IPS-20b (cell line): ENCODE results near the gene RAD50.

Experiments
- H3K27ac ChIP-seq: one replicate; pipeline ENCODE4 v1.5.1; 2013; ENCODE audit warnings: low read length
- H3K27me3 ChIP-seq: 2 replicates; pipeline ENCODE4 v1.6.1; 2013; ENCODE audit warnings: mild to moderate bottlenecking, low read length, inconsistent platforms; ENCODE audit not compliant: insufficient read depth
- H3K36me3 ChIP-seq: 2 replicates; pipeline ENCODE4 v1.6.1; 2013; ENCODE audit warnings: low read depth, mild to moderate bottlenecking, inconsistent platforms, low read length, moderate library complexity; ENCODE audit not compliant: insufficient read depth
- H3K4me1 ChIP-seq: 2 replicates; pipeline ENCODE4 v1.6.1; 2013; ENCODE audit warnings: mild to moderate bottlenecking, control low read depth, inconsistent platforms, low read length, moderate library complexity; ENCODE audit not compliant: insufficient read depth
- H3K4me3 ChIP-seq: 2 replicates; pipeline ENCODE4 v1.5.1; 2013; ENCODE audit warnings: mild to moderate bottlenecking, low read length, inconsistent platforms
- H3K9ac ChIP-seq: 2 replicates; pipeline ENCODE4 v1.6.1; 2013; ENCODE audit warnings: low read depth, mild to moderate bottlenecking, inconsistent platforms, low read length, moderate library complexity
- H3K9me3 ChIP-seq: 2 replicates; pipeline ENCODE4 v1.6.1; 2013; ENCODE audit warnings: mild to moderate bottlenecking, low read depth, low read length, inconsistent platforms; ENCODE audit not compliant: insufficient read depth

RAD50 gene

DNA sequence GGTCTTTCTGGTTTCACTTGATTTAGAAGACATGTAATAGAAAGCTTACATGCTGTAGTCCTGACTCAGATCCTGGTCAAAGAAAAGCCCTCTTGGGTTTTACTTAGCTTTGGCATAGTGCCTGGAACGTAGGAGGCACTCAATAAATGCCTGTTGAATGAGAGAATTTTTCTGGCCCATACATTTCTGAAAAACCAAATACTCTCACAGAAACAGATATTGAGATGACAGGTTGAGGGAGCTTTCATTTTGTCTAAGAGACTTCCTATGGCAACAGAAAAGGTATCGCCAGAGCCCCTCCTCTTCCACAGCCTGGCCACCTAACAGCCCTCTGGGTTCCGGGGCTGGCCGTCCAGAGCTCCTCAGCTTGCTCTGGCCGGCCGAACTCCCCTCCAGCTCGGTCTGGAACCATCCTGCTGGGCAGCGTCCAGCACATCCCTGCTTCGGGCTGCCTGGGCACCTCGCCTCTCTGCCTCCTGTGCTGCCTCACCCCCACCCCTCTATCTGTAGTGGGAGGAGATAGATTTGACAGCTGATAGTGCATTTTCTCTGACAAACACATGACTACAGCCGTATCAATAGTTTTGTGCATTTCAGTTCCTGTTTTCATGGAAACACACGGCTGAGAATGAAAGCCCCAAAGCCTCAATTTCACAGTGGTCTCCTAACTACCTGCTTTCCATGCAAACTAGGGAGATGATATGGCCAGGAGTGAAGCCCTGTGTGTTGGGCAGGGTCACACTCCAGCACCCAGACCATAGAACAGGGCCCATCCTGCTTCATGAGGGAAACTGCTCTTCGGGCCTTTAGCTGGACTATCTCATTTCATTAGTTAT, 118.1 kb downstream of the RAD50 start:
- Histone ChIP-seq H3K4me1 (no peaks in the 10 kb centered on the region; the same call in 1 of the 2 replicates), H3K9ac (no peak overlapping the region), H3K9me3 (no peaks in the 10 kb centered on the region), H3K36me3 (no peaks in the 10 kb centered on the region), H3K4me3 (no peak overlapping the region), H3K27me3 (no peaks in the 10 kb centered on the region), H3K27ac (no peak overlapping the region)

DNA sequence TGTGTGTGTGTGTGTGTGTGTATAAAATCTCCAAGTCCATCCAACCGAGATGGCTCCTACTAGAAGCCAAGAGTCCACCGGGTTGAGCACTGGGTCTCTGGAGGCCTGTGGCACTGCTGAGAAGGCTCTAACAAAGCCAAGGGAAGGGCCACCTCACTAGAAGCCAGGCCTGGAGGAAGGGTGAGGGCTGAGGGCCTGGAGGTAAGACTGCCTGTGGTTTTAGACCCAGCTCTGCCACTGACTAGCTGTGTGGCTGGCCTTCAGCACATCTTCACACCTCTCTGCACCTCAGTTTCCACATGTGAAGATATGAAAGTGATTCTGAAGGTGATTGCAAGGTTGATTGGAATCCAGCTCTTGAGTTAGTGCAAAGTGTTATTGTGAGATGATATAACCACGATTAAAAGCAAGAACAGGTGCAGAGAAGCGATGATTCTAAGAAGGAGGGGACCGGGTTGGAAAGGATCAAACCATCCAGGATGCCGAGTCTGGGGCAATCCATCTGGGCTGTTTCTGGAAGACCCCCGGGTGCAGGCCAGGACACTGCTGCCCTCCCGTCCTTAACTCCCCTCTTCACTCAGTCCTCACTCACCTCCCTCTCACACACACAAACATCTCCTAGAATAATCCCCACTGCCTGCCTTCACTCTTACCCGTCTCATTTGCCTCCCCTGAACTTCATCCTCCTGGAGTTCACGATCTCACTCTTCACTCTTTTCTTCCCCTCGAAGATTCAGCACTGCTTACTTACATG, 119.3 kb downstream of the RAD50 start:
- Histone ChIP-seq H3K9me3 (no peaks in the 10 kb centered on the region), H3K27me3 (no peaks in the 10 kb centered on the region), H3K36me3 (no peaks in the 10 kb centered on the region), H3K4me1 (no peaks in the 10 kb centered on the region), H3K27ac (no peak overlapping the region), H3K9ac (no peak overlapping the region), H3K4me3 (no peak overlapping the region)

GRCh38 chr5:132677191-132677590, 120.4 kb downstream of the RAD50 start:
- no peak overlapping the region for H3K9ac ChIP-seq
- no peak overlapping the region for H3K27ac ChIP-seq
- H3K4me3 ChIP-seq: no peak overlapping the region
- no peaks in the 10 kb centered on the region for H3K4me1 ChIP-seq
- no peaks in the 10 kb centered on the region for H3K36me3 ChIP-seq
- no peaks in the 10 kb centered on the region for H3K9me3 ChIP-seq
- H3K27me3 ChIP-seq: no peaks in the 10 kb centered on the region

DNA sequence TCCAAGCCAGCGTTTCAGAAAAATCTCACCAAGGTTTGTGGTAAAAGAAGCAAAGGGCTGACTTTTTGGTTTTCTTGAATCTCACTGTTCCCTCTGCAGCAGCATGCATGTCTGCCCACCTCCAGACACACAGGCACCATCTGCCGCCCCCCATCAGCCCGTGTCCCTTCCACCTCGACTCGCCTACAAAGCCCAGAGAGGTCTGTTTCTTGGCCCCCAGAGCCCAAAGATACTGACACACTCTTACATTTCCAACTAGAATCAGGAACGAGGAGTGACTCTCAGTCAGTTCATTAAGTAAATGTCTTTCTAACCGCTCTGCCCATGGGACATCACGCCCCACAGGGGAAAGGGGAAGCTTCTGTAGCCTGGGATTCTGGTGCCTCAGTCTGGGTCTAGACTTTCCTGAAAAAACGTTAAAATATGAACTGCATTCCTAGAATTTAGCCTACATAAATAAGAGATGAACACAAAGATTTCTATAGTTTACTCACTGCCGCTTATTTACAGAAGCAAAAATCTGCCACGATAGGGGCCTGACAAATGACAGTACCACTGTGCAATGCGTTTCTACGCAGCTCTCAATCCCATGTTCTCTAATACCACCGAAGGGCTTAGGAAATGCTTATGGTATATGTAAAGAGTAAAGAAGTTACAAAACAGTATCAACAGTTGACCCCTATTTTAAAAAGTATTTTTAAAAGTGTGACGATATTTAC, 121.1 kb downstream of the RAD50 start:
- H3K4me1 ChIP-seq: no peaks in the 10 kb centered on the region
- H3K36me3 ChIP-seq: no peaks in the 10 kb centered on the region
- no peak overlapping the region for H3K9ac ChIP-seq
- H3K27me3 ChIP-seq: no peaks in the 10 kb centered on the region
- no peak overlapping the region for H3K27ac ChIP-seq
- H3K4me3 ChIP-seq: no peak overlapping the region
- no peaks in the 10 kb centered on the region for H3K9me3 ChIP-seq

DNA sequence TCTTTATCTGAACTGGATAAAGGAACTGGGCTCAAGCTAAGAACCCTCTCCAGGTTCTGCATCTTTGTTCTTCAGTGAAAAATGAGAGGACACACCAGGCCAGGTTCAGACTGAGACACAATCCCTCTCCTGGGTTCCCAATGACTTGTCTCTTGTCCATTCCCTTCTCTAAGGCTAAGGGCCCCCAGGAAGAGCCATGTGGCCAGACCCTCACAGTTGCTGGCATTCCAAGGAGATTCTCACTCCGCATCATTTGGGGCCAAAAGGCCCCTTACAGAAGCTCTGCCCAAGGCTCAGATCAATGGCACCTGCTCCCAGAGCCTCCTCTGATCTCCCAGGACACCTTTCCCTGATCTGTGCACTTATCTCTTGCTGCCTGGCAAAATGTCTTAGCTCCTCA, 122.0 kb downstream of the RAD50 start:
- Histone ChIP-seq H3K36me3 (no peaks in the 10 kb centered on the region), H3K4me1 (no peaks in the 10 kb centered on the region), H3K27me3 (no peaks in the 10 kb centered on the region), H3K4me3 (no peak overlapping the region), H3K9me3 (no peaks in the 10 kb centered on the region), H3K27ac (no peak overlapping the region), H3K9ac (no peak overlapping the region)

GRCh38 chr5:132679166-132679565, 122.4 kb downstream of the RAD50 start:
- H3K27me3 ChIP-seq: no peaks in the 10 kb centered on the region
- no peaks in the 10 kb centered on the region for H3K4me1 ChIP-seq
- no peak overlapping the region for H3K4me3 ChIP-seq
- H3K9ac ChIP-seq: no peak overlapping the region
- H3K36me3 ChIP-seq: no peaks in the 10 kb centered on the region
- no peak overlapping the region for H3K27ac ChIP-seq
- no peaks in the 10 kb centered on the region for H3K9me3 ChIP-seq

GRCh38 chr5:132679717-132680380, 123.1 kb downstream of the RAD50 start:
- Histone ChIP-seq H3K4me1 (no peaks in the 10 kb centered on the region), H3K27ac (no peak overlapping the region), H3K36me3 (no peaks in the 10 kb centered on the region), H3K4me3 (no peak overlapping the region), H3K27me3 (no peaks in the 10 kb centered on the region), H3K9me3 (no peaks in the 10 kb centered on the region), H3K9ac (no peak overlapping the region)

DNA sequence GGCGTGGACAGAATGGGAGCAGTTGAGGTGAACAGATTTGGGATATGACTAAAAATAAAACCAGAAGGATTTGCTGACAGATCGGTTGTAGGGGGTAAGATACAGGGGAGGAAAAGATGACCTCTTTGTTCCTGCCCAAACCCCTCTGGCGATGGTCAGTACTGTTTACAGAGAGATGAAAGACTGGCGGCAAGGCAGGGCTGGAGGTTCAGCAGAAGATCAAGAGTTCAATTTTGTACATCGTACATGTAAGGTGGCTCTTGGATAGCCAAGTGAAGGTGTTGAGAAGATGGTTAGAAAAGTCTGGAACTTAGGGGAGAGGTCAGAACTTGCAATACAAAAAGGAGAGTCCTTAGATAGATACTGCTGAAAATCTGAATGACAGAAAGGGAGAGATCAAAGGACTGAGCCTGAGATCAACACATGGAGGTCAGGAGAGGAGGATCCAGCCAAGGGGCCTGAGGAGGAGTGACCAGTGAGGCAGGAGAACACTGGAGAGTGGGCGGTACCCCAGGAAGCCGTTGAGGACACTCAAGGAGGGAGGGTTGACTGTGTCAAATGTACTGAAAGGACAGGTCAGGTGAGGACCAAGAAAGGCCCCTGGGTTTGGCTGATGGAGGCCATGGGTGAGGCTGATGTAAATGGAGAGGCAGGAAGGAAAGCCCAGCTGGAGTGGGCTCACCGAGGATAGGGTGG, 124.2 kb downstream of the RAD50 start:
- Histone ChIP-seq H3K9me3 (no peaks in the 10 kb centered on the region), H3K4me3 (no peak overlapping the region), H3K27ac (no peak overlapping the region), H3K36me3 (no peaks in the 10 kb centered on the region), H3K9ac (no peak overlapping the region), H3K27me3 (no peaks in the 10 kb centered on the region), H3K4me1 (no peaks in the 10 kb centered on the region)

DNA sequence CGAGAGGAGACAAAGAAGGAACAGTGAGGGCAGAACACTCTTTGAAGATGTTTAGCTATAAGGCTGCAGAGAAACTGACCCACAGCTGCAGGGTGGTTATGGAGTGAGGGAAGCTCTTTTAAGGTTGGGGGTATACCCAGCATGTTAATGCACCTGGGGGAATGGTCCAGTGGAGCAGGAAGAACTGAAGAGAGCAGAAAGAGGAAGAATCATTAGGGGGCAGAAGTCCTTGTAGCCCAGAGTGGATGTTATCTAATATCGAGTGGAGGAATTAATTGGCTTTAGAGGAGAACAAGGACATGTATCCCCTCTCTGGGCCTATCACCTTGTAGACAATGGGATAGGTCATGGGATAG, 124.7 kb downstream of the RAD50 start:
- Histone ChIP-seq H3K9ac (no peak overlapping the region), H3K27ac (no peak overlapping the region), H3K27me3 (no peaks in the 10 kb centered on the region), H3K4me1 (no peaks in the 10 kb centered on the region), H3K36me3 (no peaks in the 10 kb centered on the region), H3K9me3 (no peaks in the 10 kb centered on the region), H3K4me3 (no peak overlapping the region)

DNA sequence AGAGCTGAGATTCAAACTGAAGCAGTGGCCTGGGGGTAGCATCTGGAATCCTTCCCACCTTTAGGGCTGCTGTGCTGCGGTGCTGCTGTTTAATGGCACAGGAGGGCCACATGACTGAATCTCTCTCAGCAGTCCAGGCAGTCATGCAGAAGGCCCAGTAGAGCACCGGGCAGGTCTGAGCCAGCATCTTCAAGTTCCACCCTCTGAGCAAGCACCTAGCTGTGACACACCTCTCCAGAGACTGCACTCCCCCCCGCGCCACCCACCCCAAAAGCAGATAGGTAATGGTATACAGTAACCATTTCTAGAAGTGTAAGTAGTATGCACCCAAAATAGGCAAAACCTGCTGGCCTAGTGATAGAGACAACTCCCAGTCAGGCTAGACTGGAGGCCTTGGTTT, 125.2 kb downstream of the RAD50 start:
- Histone ChIP-seq H3K36me3 (no peaks in the 10 kb centered on the region), H3K9me3 (no peaks in the 10 kb centered on the region), H3K9ac (no peak overlapping the region), H3K4me1 (no peaks in the 10 kb centered on the region), H3K4me3 (no peak overlapping the region), H3K27ac (no peak overlapping the region), H3K27me3 (no peaks in the 10 kb centered on the region)

DNA sequence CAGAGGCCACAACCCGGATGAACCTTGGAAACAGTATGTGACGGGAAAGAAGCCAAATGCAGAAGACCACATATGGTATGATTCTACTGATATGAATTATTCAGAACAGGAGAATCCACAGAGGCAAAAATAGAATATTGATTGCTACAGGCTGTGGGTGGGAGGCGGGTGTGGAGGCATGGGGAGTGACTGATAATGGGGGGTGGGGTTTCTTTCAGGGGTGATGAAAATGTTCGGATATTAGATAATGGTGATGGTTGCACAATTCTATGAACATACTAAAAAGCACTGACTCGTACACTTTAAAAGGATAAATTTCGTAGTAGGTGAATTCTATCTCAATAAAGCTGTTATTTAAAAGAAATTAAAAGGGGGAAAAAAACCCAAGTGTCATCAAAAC, 127.7 kb downstream of the RAD50 start:
- Histone ChIP-seq H3K9me3 (no peaks in the 10 kb centered on the region), H3K4me3 (no peak overlapping the region), H3K9ac (no peak overlapping the region), H3K36me3 (no peaks in the 10 kb centered on the region), H3K27me3 (no peaks in the 10 kb centered on the region), H3K4me1 (no peaks in the 10 kb centered on the region), H3K27ac (no peak overlapping the region)
